Common myeloid progenitor, CD34-positive (primary cell): ENCODE measurements around the gene TNFRSF14.
"Not testable (repeated sequence)": the region's sequence is repeated elsewhere in the genome, so short reads cannot be mapped to it uniquely, and the experiment has no call there.

Experiments
- CTCF ChIA-PET: fragments of 350-600 bp; sonication (Branson Sonifier 250); formaldehyde crosslinking; loops from one replicate; lab custom pipeline; 2021; ENCODE audit warnings: antibody characterized with exemption; lab: Charles Lee
- POLR2A ChIA-PET: fragments of 350-600 bp; sonication (Branson Sonifier 250); formaldehyde crosslinking; loops from one replicate; lab custom pipeline; 2021; ENCODE audit warnings: antibody characterized with exemption; lab: Charles Lee
- DNase-seq, 3 donors: peaks; one replicate each; pipeline versions ENCODE4 v3.0.0 to v3.0.0-alpha.2; 2013
- H3K27ac ChIP-seq, 2 experiments: 1 replicate in 1 of 2; 2 replicates in 1 of 2; pipeline ENCODE4 v1.7.0; 2013; ENCODE audit warnings: inconsistent platforms in 2 of 2, low read length in 2 of 2, mild to moderate bottlenecking in 2 of 2, low read depth in 1 of 2, moderate library complexity in 1 of 2; ENCODE audit not compliant: severe bottlenecking in 2 of 2, insufficient read depth in 1 of 2, poor library complexity in 1 of 2
- H3K27me3 ChIP-seq, 5 experiments: replicated peaks in 2 of 5; 1 replicate in 3 of 5; 2 replicates in 2 of 5; pipeline versions ENCODE4 v1.6.1 to v1.7.0; 2013; ENCODE audit warnings: low read length in 4 of 5, mild to moderate bottlenecking in 2 of 5, moderate library complexity in 2 of 5, inconsistent platforms in 1 of 5; ENCODE audit not compliant: insufficient read depth in 5 of 5, control insufficient read depth in 4 of 5
- H3K36me3 ChIP-seq, 4 experiments: 1 replicate in 2 of 4; 2 replicates in 2 of 4; pipeline versions ENCODE4 v1.6.1 to v1.7.0; 2013; ENCODE audit warnings: low read length in 3 of 4, control low read depth in 1 of 4, mild to moderate bottlenecking in 1 of 4; ENCODE audit not compliant: control insufficient read depth in 4 of 4, insufficient read depth in 4 of 4
- H3K4me1 ChIP-seq, 4 experiments: 1 replicate in 3 of 4; 2 replicates in 1 of 4; pipeline versions ENCODE4 v1.6.1 to v1.7.1; 2013; ENCODE audit warnings: low read length in 3 of 4, mild to moderate bottlenecking in 3 of 4, control low read depth in 1 of 4, inconsistent platforms in 1 of 4, moderate library complexity in 1 of 4; ENCODE audit not compliant: control insufficient read depth in 4 of 4, insufficient read depth in 4 of 4; ENCODE audit errors: control extremely low read depth in 1 of 4
- H3K4me3 ChIP-seq, 7 experiments: 1 replicate in 4 of 7; 2 replicates in 3 of 7; pipeline versions ENCODE4 v1.5.1 to v1.7.0; 2013; ENCODE audit warnings: mild to moderate bottlenecking in 7 of 7, low read length in 6 of 7, moderate library complexity in 6 of 7, inconsistent platforms in 2 of 7, low read depth in 2 of 7, control low read depth in 1 of 7; ENCODE audit not compliant: insufficient read depth in 4 of 7, control insufficient read depth in 1 of 7; ENCODE audit errors: extremely low read depth in 1 of 7
- H3K9me3 ChIP-seq, 5 experiments: 1 replicate in 4 of 5; 2 replicates in 1 of 5; pipeline versions ENCODE4 v1.6.1 to v1.7.1; 2013; ENCODE audit warnings: low read length in 4 of 5, mild to moderate bottlenecking in 2 of 5, inconsistent platforms in 1 of 5, low read depth in 1 of 5, moderate library complexity in 1 of 5; ENCODE audit not compliant: control insufficient read depth in 4 of 5, insufficient read depth in 2 of 5; ENCODE audit errors: control extremely low read depth in 1 of 5
- WGBS: methylation state at CpG from one replicate; pipeline ENCODE4 v1.1.5; 2013; ENCODE audit not compliant: insufficient coverage; 5-methylcytosine and 5-hydroxymethylcytosine counted together

TNFRSF14 gene

GRCh38 chr1:2569703-2570102 is 13.5 kb downstream of the TNFRSF14 start:
- H3K9me3 ChIP-seq, H3K4me1 ChIP-seq, H3K27ac ChIP-seq, POLR2A ChIA-PET, H3K4me3 ChIP-seq, H3K27me3 ChIP-seq, H3K36me3 ChIP-seq, DNase-seq: not testable (repeated sequence)
- 83% methylated on average over 7 of the region's 13 CpGs for WGBS
- CTCF ChIA-PET = interaction anchor here (1.3 to 1.7 kb wide), 2 partner anchors 8 to 15 kb away, joined by 6 read pairs; no protein-coding TSS in a partner anchor

GRCh38 chr1:2570332-2570731 is 14.2 kb downstream of the TNFRSF14 start:
- H3K9me3 ChIP-seq = peaks cover 0 to 5% (median 4%) of the 10 kb centered on the region in 5 experiments
- 79% methylated on average over 17 of the region's 17 CpGs for WGBS
- H3K36me3 ChIP-seq = no peaks in the 10 kb centered on the region
- H3K4me1 ChIP-seq = peaks cover 0 to 5% (median 5%) of the 10 kb centered on the region in 4 experiments
- H3K4me3 ChIP-seq = no peak overlapping the region
- ChIA-PET CTCF (interaction anchor here (1.3 to 2.0 kb wide), 3 partner anchors 8 to 15 kb away, joined by 6 to 10 read pairs (median 6); no protein-coding TSS in a partner anchor), POLR2A (interaction anchor here (1.3 kb wide), 1 partner anchor 9 kb away, joined by 3 read pairs; no protein-coding TSS in a partner anchor)
- H3K27ac ChIP-seq = no peak overlapping the region
- no peaks in the 10 kb centered on the region for H3K27me3 ChIP-seq
- DNase-seq = peak in 2 of 3 donors; percentile 46 to 60

DNA sequence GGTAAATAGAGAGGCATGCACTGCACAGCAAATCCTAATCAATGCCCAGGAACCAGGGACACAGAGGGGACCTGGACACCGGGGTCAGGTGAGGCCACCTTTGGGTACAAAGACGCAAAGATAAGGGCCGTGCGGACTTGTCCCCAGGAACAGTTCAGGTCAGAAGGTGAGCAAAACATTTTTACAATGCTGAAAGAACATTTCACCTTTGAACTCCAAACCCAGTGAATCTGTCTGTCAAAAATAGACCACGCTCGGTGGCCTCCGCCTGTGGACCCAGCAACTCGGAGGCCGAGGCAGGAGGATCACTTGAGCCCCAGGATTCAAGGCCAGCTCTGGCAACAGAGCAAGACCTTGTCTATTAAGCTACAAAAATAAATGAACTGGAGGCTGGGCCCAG is 15.2 kb downstream of the TNFRSF14 start:
- POLR2A ChIA-PET = interaction anchor here (1.3 kb wide), 1 partner anchor 10 kb away, joined by 3 read pairs; no protein-coding TSS in a partner anchor

DNA sequence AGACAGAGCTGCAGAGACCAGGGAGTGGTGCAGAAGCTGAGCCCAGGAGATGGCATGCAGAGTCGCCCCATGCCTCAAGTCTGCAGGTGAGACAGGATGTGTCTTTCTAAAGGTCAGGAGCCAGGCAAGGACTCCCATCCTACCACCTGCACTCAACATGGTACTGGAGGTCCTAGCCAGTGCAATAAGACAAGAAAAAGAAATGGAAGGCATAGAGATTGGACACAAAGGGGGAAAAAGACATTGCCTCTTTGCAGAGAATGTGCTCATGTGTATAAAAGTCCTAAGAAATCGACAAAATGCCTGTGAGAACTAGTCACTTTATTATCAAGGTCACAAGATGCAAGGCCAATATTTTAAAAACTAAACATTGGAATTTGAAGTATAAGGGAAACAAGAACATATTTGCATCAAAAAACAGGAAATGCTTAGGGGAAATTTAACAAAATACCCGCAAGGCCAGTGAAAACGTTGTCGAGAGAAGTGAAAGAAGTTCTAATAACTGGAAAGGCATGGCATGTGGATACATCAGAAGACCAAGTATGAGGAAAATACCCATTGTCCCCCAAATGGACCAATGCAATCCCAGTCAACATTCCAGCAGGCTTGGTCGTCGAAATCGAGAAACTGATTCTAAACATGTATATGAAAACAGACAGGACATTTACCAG is 17.2 kb downstream of the TNFRSF14 start:
- H3K27me3 ChIP-seq = no peaks in the 10 kb centered on the region
- no peaks in the 10 kb centered on the region for H3K36me3 ChIP-seq
- H3K4me3 ChIP-seq = no peak overlapping the region
- 95% methylated on average over 6 of the region's 8 CpGs for WGBS
- POLR2A ChIA-PET = no interaction called here
- H3K9me3 ChIP-seq = peaks cover 0 to 5% (median 4%) of the 10 kb centered on the region in 5 experiments
- CTCF ChIA-PET = interaction anchor here (0.8 to 1.0 kb wide), 2 partner anchors 8 to 12 kb away, joined by 3 to 4 read pairs; no protein-coding TSS in a partner anchor
- no peak for DNase-seq
- H3K4me1 ChIP-seq = peaks cover 0 to 35% (median 27%) of the 10 kb centered on the region in 4 experiments
- no peak overlapping the region for H3K27ac ChIP-seq

More for the DNA sequence above, 15.2 kb downstream of the TNFRSF14 start:
- CTCF ChIA-PET = interaction anchor here (1.7 to 2.0 kb wide), 2 partner anchors 9 to 14 kb away, joined by 6 to 10 read pairs; no protein-coding TSS in a partner anchor
- H3K4me1 ChIP-seq = peaks cover 0 to 15% (median 13%) of the 10 kb centered on the region in 4 experiments
- peaks cover 0 to 5% (median 4%) of the 10 kb centered on the region in 5 experiments for H3K9me3 ChIP-seq
- no peaks in the 10 kb centered on the region for H3K36me3 ChIP-seq
- no peak overlapping the region for H3K27ac ChIP-seq
- 98% methylated on average over 9 of the region's 9 CpGs for WGBS
- no peaks in the 10 kb centered on the region for H3K27me3 ChIP-seq
- H3K4me3 ChIP-seq = no peak overlapping the region
- no peak for DNase-seq

GRCh38 chr1:2574350-2574749 is 18.2 kb downstream of the TNFRSF14 start:
- POLR2A ChIA-PET = no interaction called here
- CTCF ChIA-PET = no interaction called here

GRCh38 chr1:2575801-2576663 is 19.9 kb downstream of the TNFRSF14 start:
- H3K9me3 ChIP-seq = peaks cover 0 to 5% (median 4%) of the 10 kb centered on the region in 5 experiments
- CTCF ChIA-PET = interaction anchor here (0.9 kb wide), 1 partner anchor 20 kb away, joined by 3 read pairs; the partner anchor contains the start of gene TNFRSF14
- POLR2A ChIA-PET = no interaction called here

More at GRCh38 chr1:2574350-2574749, 18.2 kb downstream of the TNFRSF14 start:
- DNase-seq = no peak
- Histone ChIP-seq H3K27me3 (no peaks in the 10 kb centered on the region), H3K27ac (no peak overlapping the region), H3K4me3 (no peak overlapping the region), H3K4me1 (peaks cover 0 to 43% (median 34%) of the 10 kb centered on the region in 4 experiments), H3K36me3 (no peaks in the 10 kb centered on the region), H3K9me3 (peaks cover 0 to 5% (median 4%) of the 10 kb centered on the region in 5 experiments)
- WGBS = 70% methylated on average over 4 of the region's 9 CpGs

More at GRCh38 chr1:2575801-2576663, 19.9 kb downstream of the TNFRSF14 start:
- no peaks in the 10 kb centered on the region for H3K27me3 ChIP-seq
- H3K4me3 ChIP-seq = no peak overlapping the region
- DNase-seq = peak in 1 of 3 donors; percentile 13
- WGBS = 89% methylated on average over 20 of the region's 23 CpGs
- no peaks in the 10 kb centered on the region for H3K36me3 ChIP-seq
- no peak overlapping the region for H3K27ac ChIP-seq
- peaks cover 0 to 39% (median 32%) of the 10 kb centered on the region in 4 experiments for H3K4me1 ChIP-seq
